Measurements from ENCODE around the gene JDP2. TPM values are rescaled to one million over a fixed set of nuclear protein-coding genes. Genes with fewer than 3 reads are reported as not detected.
"Not testable (repeated sequence)": the region's sequence is repeated elsewhere in the genome, so short reads cannot be mapped to it uniquely, and the experiment has no call there.

The JDP2 gene
- total RNA-seq (10 to 100 TPM in 3 of 6 donors, 1 to 10 TPM in 3; 6.6 to 25.8 (median 9.7) TPM), polyA plus RNA-seq (10 to 100 TPM; 12.5 to 13.1 TPM)

- peaks cover 0 to 27% (median 22%) of the 10 kb centered on the region in 3 donors for H3K4me1 ChIP-seq
- ATAC-seq (peak; percentile 84 to 90 (median 87)), DNase-seq (peak; percentile 92 to 97 (median 94)), FAIRE-seq (no peak)
- peak within 1 kb of the TSS; percentile 73 to 85 (median 80) for H3K27ac ChIP-seq
- no peaks in the 10 kb centered on the region for H3K27me3 ChIP-seq
- WGBS, 2 donors = 0 to 1% methylated on average over 49 to 92 of the region's 93 CpGs
- no peaks in the 10 kb centered on the region for H3K9me3 ChIP-seq
- intact Hi-C loops (cut with DNase I) = no loop called here
- TF ChIP-seq CTCF (IDR thresholded peaks at IDR 0.05) = no peak
- H3K4me3 ChIP-seq = peak within 1 kb of the TSS; percentile 59 to 86 (median 70)
- H3K36me3 ChIP-seq = peaks cover 0 to 4% (median 0%) of the 10 kb centered on the region in 3 donors
Measured at GRCh38 chr14:75427482-75428229, at the start of gene JDP2. Gene JDP2, plus strand, starts transcription at chr14:75428022. Its CDS starts 9,899 bp downstream, at chr14:75437921.

GRCh38 chr14:75379246-75379929 lies 48.4 kb upstream of the JDP2 start:
- Histone ChIP-seq H3K36me3 (no peaks in the 10 kb centered on the region), H3K4me1 (no peaks in the 10 kb centered on the region), H3K9me3 (no peaks in the 10 kb centered on the region), H3K27me3 (no peaks in the 10 kb centered on the region), H3K4me3 (no peak overlapping the region), H3K27ac (no peak overlapping the region)
- intact Hi-C loops (cut with DNase I) = no loop called here
- ATAC-seq (no peak), FAIRE-seq (no peak), DNase-seq (no peak)
- WGBS, 2 donors = 90 to 96% methylated on average over 4 of the region's 4 CpGs
- TF ChIP-seq CTCF (IDR thresholded peaks at IDR 0.05) = no peak

GRCh38 chr14:75379930-75380270 lies 47.9 kb upstream of the JDP2 start:
- Histone ChIP-seq H3K36me3 (no peaks in the 10 kb centered on the region), H3K9me3 (no peaks in the 10 kb centered on the region), H3K27ac (no peak overlapping the region), H3K4me1 (no peaks in the 10 kb centered on the region), H3K27me3 (no peaks in the 10 kb centered on the region), H3K4me3 (no peak overlapping the region)
- intact Hi-C loops (cut with DNase I) = no loop called here
- ATAC-seq (no peak), FAIRE-seq (no peak), DNase-seq (no peak)
- TF ChIP-seq CTCF (IDR thresholded peaks at IDR 0.05) = no peak
- 85 to 94% methylated on average over 1 of the region's 1 CpG for WGBS, 2 donors

- H3K27me3 ChIP-seq = no peaks in the 10 kb centered on the region
- no peak for TF ChIP-seq CTCF (IDR thresholded peaks at IDR 0.05)
- H3K36me3 ChIP-seq = no peaks in the 10 kb centered on the region
- no peaks in the 10 kb centered on the region for H3K9me3 ChIP-seq
- no peak for FAIRE-seq
- H3K4me3 ChIP-seq = no peak overlapping the region
- intact Hi-C loops (cut with DNase I) = no loop called here
- DNase-seq = no peak
- no peak for ATAC-seq
- WGBS, 2 donors = 58 to 75% methylated on average over 2 of the region's 2 CpGs
- H3K27ac ChIP-seq = no peak overlapping the region
- no peaks in the 10 kb centered on the region for H3K4me1 ChIP-seq
Measured at GRCh38 chr14:75380656-75381055, 47.2 kb upstream of the JDP2 start.

GRCh38 chr14:75381642-75382041 lies 46.2 kb upstream of the JDP2 start:
- Histone ChIP-seq H3K36me3 (no peaks in the 10 kb centered on the region), H3K27ac (no peak overlapping the region), H3K4me3 (no peak overlapping the region), H3K4me1 (no peaks in the 10 kb centered on the region), H3K9me3 (no peaks in the 10 kb centered on the region), H3K27me3 (no peaks in the 10 kb centered on the region)
- TF ChIP-seq CTCF (IDR thresholded peaks at IDR 0.05) = no peak
- intact Hi-C loops (cut with DNase I) = no loop called here
- ATAC-seq = no peak
- no peak for FAIRE-seq
- no peak for DNase-seq

GRCh38 chr14:75383219-75383618 lies 44.6 kb upstream of the JDP2 start:
- H3K36me3 ChIP-seq; intact Hi-C loops (cut with DNase I); H3K9me3 ChIP-seq; H3K27ac ChIP-seq; FAIRE-seq; H3K4me1 ChIP-seq; H3K4me3 ChIP-seq; DNase-seq; H3K27me3 ChIP-seq: not testable (repeated sequence)
- peak in 1 of 4 donors; percentile 49 for ATAC-seq
- WGBS, 2 donors = 86 to 93% methylated on average over 9 of the region's 9 CpGs
